Measurements from ENCODE around the gene OTUD3.
"Not testable (repeated sequence)": the region's sequence is repeated elsewhere in the genome, so short reads cannot be mapped to it uniquely, and the experiment has no call there.

- TF ChIP-seq, protein P1, sequence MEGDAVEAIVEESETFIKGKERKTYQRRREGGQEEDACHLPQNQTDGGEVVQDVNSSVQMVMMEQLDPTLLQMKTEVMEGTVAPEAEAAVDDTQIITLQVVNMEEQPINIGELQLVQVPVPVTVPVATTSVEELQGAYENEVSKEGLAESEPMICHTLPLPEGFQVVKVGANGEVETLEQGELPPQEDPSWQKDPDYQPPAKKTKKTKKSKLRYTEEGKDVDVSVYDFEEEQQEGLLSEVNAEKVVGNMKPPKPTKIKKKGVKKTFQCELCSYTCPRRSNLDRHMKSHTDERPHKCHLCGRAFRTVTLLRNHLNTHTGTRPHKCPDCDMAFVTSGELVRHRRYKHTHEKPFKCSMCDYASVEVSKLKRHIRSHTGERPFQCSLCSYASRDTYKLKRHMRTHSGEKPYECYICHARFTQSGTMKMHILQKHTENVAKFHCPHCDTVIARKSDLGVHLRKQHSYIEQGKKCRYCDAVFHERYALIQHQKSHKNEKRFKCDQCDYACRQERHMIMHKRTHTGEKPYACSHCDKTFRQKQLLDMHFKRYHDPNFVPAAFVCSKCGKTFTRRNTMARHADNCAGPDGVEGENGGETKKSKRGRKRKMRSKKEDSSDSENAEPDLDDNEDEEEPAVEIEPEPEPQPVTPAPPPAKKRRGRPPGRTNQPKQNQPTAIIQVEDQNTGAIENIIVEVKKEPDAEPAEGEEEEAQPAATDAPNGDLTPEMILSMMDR (IDR thresholded peaks at IDR 0.05) = not testable (repeated sequence)
- TF ChIP-seq ZFX (IDR thresholded peaks at IDR 0.05; ENCODE audit: borderline replicate concordance) = not testable (repeated sequence)
Observed at GRCh38 chr1:19869453-19869852, 12.7 kb upstream of the OTUD3 start.

Data from 22Rv1 (cell line).